Stomach (tissue), 4 donors: Measurements from ENCODE around the gene AGTRAP.

ENCODE experiments used
- CTCF ChIP-seq, 7 experiments: fragments of 450-650 bp in 4 of 7; fragments of 200-600 bp in 3 of 7; sonication (generic) in 3 of 7; IDR thresholded peaks; one replicate each; pipeline ENCODE4 v1.5.1; 2016 to 2019; ENCODE audit warnings: antibody characterized with exemption in 7 of 7, control low read depth in 2 of 7, mild to moderate bottlenecking in 1 of 7
- POLR2AphosphoS5 ChIP-seq, 3 donors: sonication (generic); formaldehyde crosslinking; IDR thresholded peaks; one replicate each; pipeline ENCODE4 v1.6.1; 2016; ENCODE audit warnings: antibody characterized with exemption in 3 of 3

DNA sequence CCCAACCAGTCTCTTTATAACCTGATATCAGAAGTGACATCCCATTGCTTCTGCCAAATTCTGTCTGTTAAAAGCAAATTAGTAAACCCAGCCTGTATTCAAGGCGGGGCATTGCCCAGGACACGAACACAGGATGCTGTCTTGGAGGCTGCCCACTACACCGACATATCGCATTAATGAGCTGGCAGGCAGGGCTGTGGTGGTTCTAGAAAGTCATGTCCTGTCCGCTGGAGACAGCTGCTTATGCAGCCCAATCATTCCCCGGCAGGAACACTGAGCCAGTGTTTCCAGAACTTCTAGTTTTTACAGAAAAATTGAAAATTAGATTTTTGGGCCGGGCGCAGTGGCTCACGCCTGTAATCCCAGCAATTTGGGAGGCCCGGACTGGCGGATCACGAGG is 45.4 kb downstream of the AGTRAP start:
- TF ChIP-seq CTCF (IDR thresholded peaks at IDR 0.05) (no peak), POLR2AphosphoS5 (IDR thresholded peaks at IDR 0.05) (no peak)
